Gastrocnemius medialis (tissue), 4 donors: Measurements from ENCODE around the gene NMT2.

Experiments used
- CTCF ChIP-seq, 5 experiments: fragments of 450-650 bp in 3 of 5; fragments of 200-600 bp in 2 of 5; sonication (generic) in 2 of 5; IDR thresholded peaks in 4 of 5; conservative IDR thresholded peaks in 1 of 5; 1 replicate in 4 of 5; 2 replicates in 1 of 5; pipeline ENCODE4 v1.5.1; 2016 to 2019; ENCODE audit warnings: antibody characterized with exemption in 5 of 5, mild to moderate bottlenecking in 3 of 5, moderate library complexity in 3 of 5
- POLR2A ChIP-seq, 2 donors: fragments of 450-650 bp; IDR thresholded peaks; one replicate each; pipeline ENCODE4 v1.6.1; 2017; ENCODE audit warnings: antibody characterized with exemption in 2 of 2, mild to moderate bottlenecking in 2 of 2, moderate library complexity in 2 of 2

GRCh38 chr10:15103513-15103912, 65.0 kb downstream of the NMT2 start:
- no peak for TF ChIP-seq CTCF (IDR thresholded peaks at IDR 0.05 in 4 of 5, conservative IDR thresholded peaks at IDR 0.05 in 1 of 5)
- TF ChIP-seq POLR2A (IDR thresholded peaks at IDR 0.05), result no peak
